ENCODE data around the gene TMEM89. TPM values are rescaled to one million over a fixed set of nuclear protein-coding genes. Genes with fewer than 3 reads are reported as not detected.

Gene TMEM89
- total and polyA plus RNA-seq, 2 donors (not counting 1 experiment from before 2014, with no cell fraction given), result not detected

GRCh38 chr3:48591436-48591835 lies 30.1 kb downstream of the TMEM89 start:
- no peak overlapping the region for H2AFZ ChIP-seq (ENCODE audit: insufficient read depth, low read depth, low read length, poor library complexity, severe bottlenecking)
- peaks cover 4 to 9% of the 10 kb centered on the region in 2 donors for H3K4me1 ChIP-seq (ENCODE audit: control insufficient read depth in 2 of 2, insufficient read depth in 2 of 2, low read length in 2 of 2)
- H3K27ac Mint-ChIP-seq, result no peak overlapping the region
- no peak for DNase-seq
- peaks cover 48% of the 10 kb centered on the region for H3K27me3 Mint-ChIP-seq
- H3K79me2 ChIP-seq (ENCODE audit: control insufficient read depth, insufficient read depth, low read length), result no peaks in the 10 kb centered on the region
- no peak overlapping the region for H3K4me3 Mint-ChIP-seq
- no peak overlapping the region for H3K27ac ChIP-seq (ENCODE audit: low read length in 2 of 2)
- POLR2A ChIA-PET, result no interaction called here
- H3K4me1 Mint-ChIP-seq, result peaks cover 9% of the 10 kb centered on the region
- no peaks in the 10 kb centered on the region for H3K9me3 Mint-ChIP-seq (ENCODE audit: insufficient read depth)
- no peaks in the 10 kb centered on the region for H4K20me1 ChIP-seq (ENCODE audit: control insufficient read depth, insufficient read depth, low read length, poor library complexity, severe bottlenecking)
- CTCF ChIA-PET, result no interaction called here
- no peak overlapping the region for H3K9ac ChIP-seq (ENCODE audit: low read length)
- WGBS (ENCODE audit: insufficient coverage), result 91% methylated on average over 14 of the region's 14 CpGs
- no peaks in the 10 kb centered on the region for H3K36me3 ChIP-seq (replicated peaks in 1 of 2; ENCODE audit: control extremely low read depth in 1 of 2, control insufficient read depth in 1 of 2, extremely low read depth in 1 of 2, insufficient read depth in 2 of 2, low read length in 1 of 2)
- H3K9me3 ChIP-seq (ENCODE audit: control extremely low read depth in 1 of 3, control insufficient read depth in 2 of 3, insufficient read depth in 1 of 3, low read length in 2 of 3), result no peaks in the 10 kb centered on the region
- ATAC-seq (ENCODE audit: low read depth), result no peak
- H3K27me3 ChIP-seq (replicated peaks in 1 of 4; ENCODE audit: control extremely low read depth in 1 of 4, control insufficient read depth in 3 of 4, insufficient read depth in 4 of 4, low read length in 3 of 4), result peaks cover 0 to 42% (median 7%) of the 10 kb centered on the region in 4 experiments
- intact Hi-C loops (cut with micrococcal nuclease), result no loop called here
- no peak overlapping the region for H3K4me2 ChIP-seq (replicated peaks; ENCODE audit: low read depth, low read length, poor library complexity, severe bottlenecking)
- TF ChIP-seq CTCF (IDR thresholded peaks at IDR 0.05) (no peak), EZH2 (IDR thresholded peaks at IDR 0.05; ENCODE audit: borderline replicate concordance, insufficient read depth, low read depth, low read length, poor library complexity, severe bottlenecking) (no peak)
- H3K4me3 ChIP-seq (ENCODE audit: control extremely low read depth in 1 of 5, extremely low read depth in 1 of 5, insufficient read depth in 1 of 5, low read depth in 2 of 5, low read length in 4 of 5), result no peak overlapping the region

- intact Hi-C loops (cut with micrococcal nuclease), result no loop called here
- Mint-ChIP-seq H3K9me3 (ENCODE audit: insufficient read depth) (no peaks in the 10 kb centered on the region), H3K27me3 (peaks cover 38% of the 10 kb centered on the region), H3K4me3 (no peak overlapping the region), H3K27ac (no peak overlapping the region), H3K4me1 (no peaks in the 10 kb centered on the region)
- Histone ChIP-seq H3K36me3 (replicated peaks in 1 of 2; ENCODE audit: control extremely low read depth in 1 of 2, control insufficient read depth in 1 of 2, extremely low read depth in 1 of 2, insufficient read depth in 2 of 2, low read length in 1 of 2) (no peaks in the 10 kb centered on the region), H3K4me1 (ENCODE audit: control insufficient read depth in 2 of 2, insufficient read depth in 2 of 2, low read length in 2 of 2) (no peaks in the 10 kb centered on the region), H3K9me3 (ENCODE audit: control extremely low read depth in 1 of 3, control insufficient read depth in 2 of 3, insufficient read depth in 1 of 3, low read length in 2 of 3) (no peaks in the 10 kb centered on the region), H3K4me2 (replicated peaks; ENCODE audit: low read depth, low read length, poor library complexity, severe bottlenecking) (no peak overlapping the region), H2AFZ (ENCODE audit: insufficient read depth, low read depth, low read length, poor library complexity, severe bottlenecking) (no peak overlapping the region), H3K27ac (ENCODE audit: low read length in 2 of 2) (no peak overlapping the region), H3K27me3 (replicated peaks in 1 of 4; ENCODE audit: control extremely low read depth in 1 of 4, control insufficient read depth in 3 of 4, insufficient read depth in 4 of 4, low read length in 3 of 4) (peaks cover 0 to 18% (median 1%) of the 10 kb centered on the region in 4 experiments), H3K9ac (ENCODE audit: low read length) (no peak overlapping the region), H3K79me2 (ENCODE audit: control insufficient read depth, insufficient read depth, low read length) (no peaks in the 10 kb centered on the region), H4K20me1 (ENCODE audit: control insufficient read depth, insufficient read depth, low read length, poor library complexity, severe bottlenecking) (no peaks in the 10 kb centered on the region), H3K4me3 (ENCODE audit: control extremely low read depth in 1 of 5, extremely low read depth in 1 of 5, insufficient read depth in 1 of 5, low read depth in 2 of 5, low read length in 4 of 5) (no peak overlapping the region)
- no peak for TF ChIP-seq CTCF (IDR thresholded peaks at IDR 0.05)
- TF ChIP-seq EZH2 (IDR thresholded peaks at IDR 0.05; ENCODE audit: borderline replicate concordance, insufficient read depth, low read depth, low read length, poor library complexity, severe bottlenecking), result no peak
- POLR2A ChIA-PET, result no interaction called here
- CTCF ChIA-PET, result no interaction called here
- no peak for DNase-seq
- no peak for ATAC-seq (ENCODE audit: low read depth)
- 36% methylated on average over 15 of the region's 15 CpGs for WGBS (ENCODE audit: insufficient coverage)
These were observed 33.3 kb downstream of the TMEM89 start for GRCh38 chr3:48588230-48588629.
